GM10847 (cell line): ENCODE results near the gene U2AF1L4.

Experiments
- POLR2A ChIP-seq: IDR thresholded peaks from 2 replicates; pipeline ENCODE4 v1.6.1; 2011; ENCODE audit not compliant: insufficient read length; ENCODE audit errors: extremely low read depth

The U2AF1L4 gene

GRCh38 chr19:35703343-35703742, 41.9 kb downstream of the U2AF1L4 start:
- no peak for TF ChIP-seq POLR2A

DNA sequence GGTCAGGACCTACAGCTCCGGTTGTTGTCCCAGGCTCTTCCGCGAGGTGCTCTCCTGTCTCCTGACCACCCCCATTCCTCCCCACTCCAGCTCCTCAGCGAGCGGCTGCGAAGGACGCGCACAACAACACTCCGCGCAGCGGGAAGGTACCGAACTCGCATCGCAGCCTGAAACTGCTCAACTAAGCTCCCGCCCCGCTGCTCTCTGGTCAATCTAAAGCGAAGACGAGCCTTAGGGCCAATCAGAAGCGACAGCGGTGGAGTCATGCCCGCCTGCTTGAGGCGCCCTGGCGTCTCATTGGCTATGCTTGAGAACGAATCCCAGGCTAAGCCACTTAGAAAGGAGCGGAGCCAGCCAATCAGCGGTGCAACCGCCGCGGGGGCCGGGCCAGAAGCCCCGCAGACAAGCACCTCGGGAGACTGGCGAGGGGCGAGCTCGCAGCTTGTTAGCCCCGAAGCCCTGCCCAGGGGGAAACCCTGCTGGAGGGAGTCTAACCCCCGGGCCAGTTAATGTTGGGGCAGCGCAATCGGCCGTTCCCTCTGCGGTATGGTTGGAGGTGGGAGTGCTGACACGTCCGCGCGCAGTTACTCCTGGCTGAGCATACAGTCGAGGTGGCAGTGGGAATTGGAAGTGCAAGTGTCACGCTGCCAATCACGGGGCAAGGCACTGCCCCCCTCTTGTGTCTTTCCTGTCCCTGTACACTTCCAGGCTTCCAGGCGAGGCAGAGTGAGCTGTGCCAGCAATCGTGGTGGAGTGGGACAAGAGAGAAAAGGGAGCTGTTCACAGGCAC, 42.8 kb downstream of the U2AF1L4 start:
- peak; percentile 71 for TF ChIP-seq POLR2A

DNA sequence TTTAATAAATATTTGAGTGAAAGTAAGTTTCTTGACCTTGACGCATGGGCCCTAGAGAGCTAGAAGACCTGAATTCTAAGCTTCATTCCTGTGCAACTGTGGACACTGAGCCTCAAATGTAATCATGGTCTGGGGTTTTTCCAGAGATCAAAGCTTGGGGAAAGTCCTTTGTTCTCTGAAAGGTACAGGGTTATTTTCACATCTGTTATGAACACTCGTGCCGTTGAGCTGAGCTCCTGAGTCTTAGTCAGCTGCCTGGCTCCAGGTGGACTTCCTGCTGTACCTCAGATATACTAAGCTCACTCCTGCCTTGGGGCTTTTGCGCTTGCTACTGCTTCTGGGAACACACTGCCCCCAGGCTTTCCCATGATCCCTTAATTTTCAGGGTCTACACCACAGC, 48.4 kb downstream of the U2AF1L4 start:
- TF ChIP-seq POLR2A = no peak

GRCh38 chr19:35695895-35696422, 49.3 kb downstream of the U2AF1L4 start:
- TF ChIP-seq POLR2A = no peak

GRCh38 chr19:35693835-35694599, 51.2 kb downstream of the U2AF1L4 start:
- TF ChIP-seq POLR2A = no peak

- no peak for TF ChIP-seq POLR2A
These were observed 51.8 kb downstream of the U2AF1L4 start for GRCh38 chr19:35693422-35693821.
